Measurements from ENCODE around the gene RASA2. TPM values are rescaled to one million over a fixed set of nuclear protein-coding genes. Genes with fewer than 3 reads are reported as not detected.

RASA2 gene
- total and polyA plus RNA-seq, 10 of the 15 experiments (the other 5 are each of a cell fraction or from before 2014, with no cell fraction given) = 1.9 to 9.4 (median 7.2) TPM

DNA sequence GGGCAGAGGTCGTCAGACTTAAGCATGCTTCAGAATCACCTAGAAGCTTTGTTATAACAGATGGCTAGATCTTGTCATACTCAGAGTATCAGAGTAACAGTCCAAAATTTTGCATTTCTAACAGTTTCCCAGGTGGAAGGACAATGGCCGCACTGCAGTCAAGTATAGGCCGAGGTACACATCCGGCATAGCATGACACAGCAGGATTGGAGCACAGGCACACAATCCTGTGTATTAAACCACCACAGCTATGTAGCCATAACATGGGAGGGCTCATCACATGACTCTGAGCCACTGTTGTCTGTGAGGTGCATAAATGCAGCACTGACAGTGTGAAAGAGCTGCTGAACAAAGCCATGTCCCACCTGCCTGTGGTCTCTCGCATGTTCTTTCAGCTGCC, 165.5 kb downstream of the RASA2 start:
- Histone ChIP-seq H3K79me2 (ENCODE audit: control insufficient read depth, insufficient read depth, low read length) (no peaks in the 10 kb centered on the region), H3K9ac (ENCODE audit: control insufficient read depth, insufficient read depth, low read length) (no peak overlapping the region), H3K27ac (ENCODE audit: control insufficient read depth, insufficient read depth) (no peak overlapping the region), H3K4me3 (no peak overlapping the region), H3K4me2 (ENCODE audit: control insufficient read depth, insufficient read depth) (no peak overlapping the region), H2AFZ (ENCODE audit: control insufficient read depth, low read depth, low read length) (no peak overlapping the region), H3K36me3 (ENCODE audit: control insufficient read depth in 2 of 2, insufficient read depth in 2 of 2, low read length in 1 of 2) (no peaks in the 10 kb centered on the region), H3K4me1 (ENCODE audit: control insufficient read depth, insufficient read depth, low read length) (no peaks in the 10 kb centered on the region), H4K20me1 (ENCODE audit: control insufficient read depth, insufficient read depth) (no peaks in the 10 kb centered on the region), H3K27me3 (replicated peaks in 1 of 2; ENCODE audit: control insufficient read depth in 2 of 2, insufficient read depth in 2 of 2, low read length in 1 of 2) (no peaks in the 10 kb centered on the region), H3K9me3 (replicated peaks; ENCODE audit: control insufficient read depth, insufficient read depth, low read length) (no peaks in the 10 kb centered on the region)
- CTCF ChIA-PET = interaction anchor here (1.2 kb wide), 1 partner anchor 8 kb away, joined by 3 read pairs; no protein-coding TSS in a partner anchor
- WGBS (ENCODE audit: insufficient coverage, insufficient replicate concordance, low lambda C conversion rate, missing lambda C conversion rate) = 71% methylated on average over 5 of the region's 5 CpGs
- SMC1A ChIA-PET (ENCODE audit: uncharacterized antibody, unreplicated experiment) = no interaction called here
- no TSS peak for BruUV-seq (replicated peaks)
- POLR2A ChIA-PET = no interaction called here
- FAIRE-seq (no peak), ATAC-seq (no peak), DNase-seq (ENCODE audit: low read depth, low spot score) (no peak)
- intact Hi-C loops (cut with micrococcal nuclease; ENCODE audit: unreplicated experiment) (no loop called here), in situ Hi-C loops (cut with MboI) (no loop called here)
- no peak for TF ChIP-seq NBN (IDR thresholded peaks at IDR 0.05)
- TF ChIP-seq SMARCA5 (IDR thresholded peaks at IDR 0.05) = no peak
- TF ChIP-seq BACH1 (IDR thresholded peaks at IDR 0.05; ENCODE audit: borderline replicate concordance) = no peak
- TF ChIP-seq, protein P1, sequence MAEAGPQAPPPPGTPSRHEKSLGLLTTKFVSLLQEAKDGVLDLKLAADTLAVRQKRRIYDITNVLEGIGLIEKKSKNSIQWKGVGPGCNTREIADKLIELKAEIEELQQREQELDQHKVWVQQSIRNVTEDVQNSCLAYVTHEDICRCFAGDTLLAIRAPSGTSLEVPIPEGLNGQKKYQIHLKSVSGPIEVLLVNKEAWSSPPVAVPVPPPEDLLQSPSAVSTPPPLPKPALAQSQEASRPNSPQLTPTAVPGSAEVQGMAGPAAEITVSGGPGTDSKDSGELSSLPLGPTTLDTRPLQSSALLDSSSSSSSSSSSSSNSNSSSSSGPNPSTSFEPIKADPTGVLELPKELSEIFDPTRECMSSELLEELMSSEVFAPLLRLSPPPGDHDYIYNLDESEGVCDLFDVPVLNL (IDR thresholded peaks at IDR 0.05; ENCODE audit: low read depth, low read length) = no peak
- no peak for TF ChIP-seq BCL11A (IDR thresholded peaks at IDR 0.05; ENCODE audit: low read depth, low read length)
- no peak for TF ChIP-seq EGR1 (IDR thresholded peaks at IDR 0.05; ENCODE audit: borderline replicate concordance in 1 of 2, low read depth in 2 of 2, low read length in 2 of 2)
- no peak for TF ChIP-seq SRF (IDR thresholded peaks at IDR 0.05; ENCODE audit: low read depth in 2 of 2, low read length in 2 of 2)
- RAD21 ChIA-PET (ENCODE audit: unreplicated experiment) = no interaction called here

DNA sequence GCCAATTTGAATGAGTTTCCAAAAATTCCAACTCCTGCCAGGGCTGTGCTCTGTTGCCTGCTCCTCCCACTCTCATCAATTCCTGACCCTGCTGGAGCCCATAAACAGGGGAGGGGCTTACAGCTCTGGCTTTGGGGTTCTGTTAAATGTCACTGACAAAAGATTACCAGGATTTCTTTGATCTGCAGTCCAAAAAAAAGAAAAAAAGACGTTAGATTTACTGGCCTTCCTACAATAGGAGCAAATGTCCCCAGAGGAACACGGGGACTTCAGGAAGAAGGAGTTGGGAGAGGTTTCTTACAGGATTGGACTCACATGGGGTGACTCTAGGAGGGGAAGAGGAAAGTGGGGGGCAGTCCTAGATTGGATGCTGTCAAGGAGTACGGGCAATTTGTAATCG, 167.0 kb downstream of the RASA2 start:
- H3K4me2 ChIP-seq (ENCODE audit: control insufficient read depth, insufficient read depth) = no peak overlapping the region
- 51% methylated on average over 4 of the region's 4 CpGs for WGBS (ENCODE audit: insufficient coverage, insufficient replicate concordance, low lambda C conversion rate, missing lambda C conversion rate)
- ChIA-PET RAD21 (ENCODE audit: unreplicated experiment) (no interaction called here), POLR2A (no interaction called here), SMC1A (ENCODE audit: uncharacterized antibody, unreplicated experiment) (no interaction called here), CTCF (no interaction called here)
- BruUV-seq (replicated peaks) = no TSS peak
- H3K36me3 ChIP-seq (ENCODE audit: control insufficient read depth in 2 of 2, insufficient read depth in 2 of 2, low read length in 1 of 2) = no peaks in the 10 kb centered on the region
- ATAC-seq (no peak), FAIRE-seq (no peak), DNase-seq (ENCODE audit: low read depth, low spot score) (no peak)
- peaks cover 0 to 4% of the 10 kb centered on the region in 2 experiments; a peak in 2 of 4 replicates for H3K27me3 ChIP-seq (replicated peaks in 1 of 2; ENCODE audit: control insufficient read depth in 2 of 2, insufficient read depth in 2 of 2, low read length in 1 of 2)
- no peak overlapping the region for H3K9ac ChIP-seq (ENCODE audit: control insufficient read depth, insufficient read depth, low read length)
- intact Hi-C loops (cut with micrococcal nuclease; ENCODE audit: unreplicated experiment) (no loop called here), in situ Hi-C loops (cut with MboI) (no loop called here)
- H3K9me3 ChIP-seq (replicated peaks; ENCODE audit: control insufficient read depth, insufficient read depth, low read length) = no peaks in the 10 kb centered on the region
- no peaks in the 10 kb centered on the region for H3K4me1 ChIP-seq (ENCODE audit: control insufficient read depth, insufficient read depth, low read length)
- no peak overlapping the region for H3K27ac ChIP-seq (ENCODE audit: control insufficient read depth, insufficient read depth)
- no peaks in the 10 kb centered on the region for H3K79me2 ChIP-seq (ENCODE audit: control insufficient read depth, insufficient read depth, low read length)
- no peak overlapping the region for H2AFZ ChIP-seq (ENCODE audit: control insufficient read depth, low read depth, low read length)
- no peak overlapping the region for H3K4me3 ChIP-seq
- no peaks in the 10 kb centered on the region for H4K20me1 ChIP-seq (ENCODE audit: control insufficient read depth, insufficient read depth)
- no peak for TF ChIP-seq SIX5 (IDR thresholded peaks at IDR 0.05; ENCODE audit: low read depth, low read length, severe bottlenecking)
- no peak for TF ChIP-seq PAX5 (IDR thresholded peaks at IDR 0.05; ENCODE audit: borderline replicate concordance, low read depth, low read length)
- TF ChIP-seq NR2C2 (IDR thresholded peaks at IDR 0.05; ENCODE audit: borderline replicate concordance, control insufficient read depth, insufficient read length, low read depth) = no peak
- TF ChIP-seq POLR2AphosphoS2 (IDR thresholded peaks at IDR 0.05; ENCODE audit: low read depth, low read length) = no peak
- no peak for TF ChIP-seq LARP7 (IDR thresholded peaks at IDR 0.05)
- TF ChIP-seq FOXK2 (IDR thresholded peaks at IDR 0.05) = no peak
- TF ChIP-seq CBX3 (IDR thresholded peaks at IDR 0.05; ENCODE audit: borderline replicate concordance, low read depth) = no peak
- no peak for TF ChIP-seq MXI1 (IDR thresholded peaks at IDR 0.05; ENCODE audit: low read depth, low read length)
- TF ChIP-seq RB1 (IDR thresholded peaks at IDR 0.05; ENCODE audit: borderline replicate concordance) = no peak
- TF ChIP-seq SMAD1 (IDR thresholded peaks at IDR 0.05; ENCODE audit: low read depth, partially characterized antibody) = no peak
- TF ChIP-seq NFIC (IDR thresholded peaks at IDR 0.05; ENCODE audit: low read depth, low read length) = no peak
- no peak for TF ChIP-seq STAT3 (IDR thresholded peaks at IDR 0.05; ENCODE audit: low read depth, low read length)
- TF ChIP-seq SMAD5 (IDR thresholded peaks at IDR 0.05; ENCODE audit: low read depth) = no peak
- no peak for TF ChIP-seq ETV6 (conservative IDR thresholded peaks at IDR 0.05 in 1 of 2, IDR thresholded peaks at IDR 0.05 in 1 of 2; ENCODE audit: borderline replicate concordance in 1 of 2, low read depth in 1 of 2)
- no peak for TF ChIP-seq RFX5 (IDR thresholded peaks at IDR 0.05; ENCODE audit: low read depth, low read length)

Measured in GM12878 (cell line).